Trophoblast cell (in vitro differentiated cells and primary cell): ENCODE results near the gene PHTF1.

Experiments
- DNase-seq, 2 donors: peaks; one replicate each; pipeline ENCODE4 v3.0.0-alpha.2; 2016
- H2AFZ ChIP-seq: 2 replicates; pipeline ENCODE4 v1.6.1; 2013; ENCODE audit warnings: low read length, moderate library complexity, mild to moderate bottlenecking; ENCODE audit not compliant: insufficient read depth, poor library complexity
- H2AK5ac ChIP-seq: 2 replicates; pipeline ENCODE4 v1.6.1; 2013; ENCODE audit warnings: mild to moderate bottlenecking, low read length
- H2BK120ac ChIP-seq: 2 replicates; pipeline ENCODE4 v1.6.1; 2013; ENCODE audit warnings: low read length, mild to moderate bottlenecking, moderate library complexity; ENCODE audit not compliant: insufficient read depth, poor library complexity
- H2BK12ac ChIP-seq: 2 replicates; pipeline ENCODE4 v1.6.1; 2013; ENCODE audit warnings: mild to moderate bottlenecking, low read length, moderate library complexity
- H2BK5ac ChIP-seq: 2 replicates; pipeline ENCODE4 v1.6.1; 2013; ENCODE audit warnings: low read length, low read depth, moderate library complexity, mild to moderate bottlenecking; ENCODE audit not compliant: poor library complexity
- H3K14ac ChIP-seq: 2 replicates; pipeline ENCODE4 v1.6.1; 2013; ENCODE audit warnings: mild to moderate bottlenecking, low read length
- H3K18ac ChIP-seq: 2 replicates; pipeline ENCODE4 v1.6.1; 2013; ENCODE audit warnings: mild to moderate bottlenecking, low read length
- H3K23ac ChIP-seq: 2 replicates; pipeline ENCODE4 v1.6.1; 2013; ENCODE audit warnings: low read length
- H3K27ac ChIP-seq: 2 replicates; pipeline ENCODE4 v1.5.1; 2013; ENCODE audit warnings: low read depth, mild to moderate bottlenecking, inconsistent platforms, low read length, moderate library complexity
- H3K27me3 ChIP-seq: 2 replicates; pipeline ENCODE4 v1.6.1; 2013; ENCODE audit warnings: inconsistent platforms, mild to moderate bottlenecking, low read length, moderate library complexity; ENCODE audit not compliant: insufficient read depth
- H3K36me3 ChIP-seq, 2 experiments: 1 replicate in 1 of 2; 2 replicates in 1 of 2; pipeline ENCODE4 v1.6.1; 2013; ENCODE audit warnings: low read length in 2 of 2, mild to moderate bottlenecking in 2 of 2, moderate library complexity in 1 of 2; ENCODE audit not compliant: insufficient read depth in 2 of 2, control insufficient read depth in 1 of 2
- H3K4ac ChIP-seq: 2 replicates; pipeline ENCODE4 v1.6.1; 2013; ENCODE audit warnings: low read depth, mild to moderate bottlenecking, low read length, moderate library complexity
- H3K4me1 ChIP-seq, 2 experiments: 1 replicate in 1 of 2; 2 replicates in 1 of 2; pipeline ENCODE4 v1.6.1; 2013; ENCODE audit warnings: low read length in 2 of 2, mild to moderate bottlenecking in 2 of 2, moderate library complexity in 1 of 2; ENCODE audit not compliant: insufficient read depth in 2 of 2, control insufficient read depth in 1 of 2
- H3K4me2 ChIP-seq: 2 replicates; pipeline ENCODE4 v1.6.1; 2013; ENCODE audit warnings: inconsistent platforms, mild to moderate bottlenecking, low read length, moderate library complexity
- H3K4me3 ChIP-seq: 2 replicates; pipeline ENCODE4 v1.5.1; 2013; ENCODE audit warnings: mild to moderate bottlenecking, low read depth, low read length, inconsistent platforms
- H3K79me1 ChIP-seq: one replicate; pipeline ENCODE4 v1.6.1; 2013; ENCODE audit warnings: low read length
- H3K79me2 ChIP-seq: 2 replicates; pipeline ENCODE4 v1.6.1; 2013; ENCODE audit warnings: low read length, mild to moderate bottlenecking; ENCODE audit not compliant: control insufficient read depth, insufficient read depth, poor library complexity
- H3K9ac ChIP-seq: 2 replicates; pipeline ENCODE4 v1.6.1; 2013; ENCODE audit warnings: mild to moderate bottlenecking, low read length
- H3K9me3 ChIP-seq: 2 replicates; pipeline ENCODE4 v1.6.1; 2013; ENCODE audit warnings: low read depth, mild to moderate bottlenecking, control low read depth, inconsistent platforms, low read length; ENCODE audit not compliant: insufficient read depth
- H4K12ac ChIP-seq: 2 replicates; pipeline ENCODE4 v1.6.1; 2013; ENCODE audit warnings: low read depth, mild to moderate bottlenecking, low read length, moderate library complexity
- H4K8ac ChIP-seq: 2 replicates; pipeline ENCODE4 v1.6.1; 2013; ENCODE audit warnings: low read depth, mild to moderate bottlenecking, low read length, moderate library complexity
- H4K91ac ChIP-seq: one replicate; pipeline ENCODE4 v1.6.1; 2013; ENCODE audit warnings: low read depth, mild to moderate bottlenecking, low read length, moderate library complexity
- WGBS: extraction: QIAGEN DNeasy Blood & Tissue Kit; methylation state at CpG from one replicate; pipeline ENCODE4 v1.1.7; 2013; ENCODE audit warnings: missing lambda C conversion rate; ENCODE audit not compliant: insufficient read length, insufficient coverage; ENCODE audit errors: extremely low coverage; 5-methylcytosine and 5-hydroxymethylcytosine counted together

PHTF1 gene

DNA sequence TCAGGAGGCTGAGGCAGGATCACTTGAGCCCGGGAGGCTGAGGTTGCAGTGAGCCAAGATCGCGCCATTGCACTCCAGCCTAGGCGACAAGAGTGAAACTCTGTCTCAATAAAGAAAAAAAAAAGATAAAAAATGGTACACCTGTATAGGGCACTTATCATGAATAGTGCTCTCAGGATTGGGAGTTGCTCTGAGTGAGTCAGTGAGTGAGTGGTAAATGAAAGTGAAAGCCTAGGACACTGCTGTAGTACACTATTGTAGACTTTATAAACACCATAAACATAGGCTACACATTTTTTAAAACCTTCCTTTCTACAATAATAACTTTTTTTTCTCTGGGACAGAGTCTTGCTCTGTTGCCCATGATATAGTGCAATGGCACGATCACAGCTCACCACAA is 16.8 kb downstream of the PHTF1 start:
- Histone ChIP-seq H4K91ac (no peak overlapping the region), H3K79me2 (peaks cover 2% of the 10 kb centered on the region), H2AK5ac (no peak overlapping the region), H2AFZ (no peak overlapping the region), H2BK5ac (no peak overlapping the region), H3K79me1 (no peaks in the 10 kb centered on the region), H2BK12ac (no peak overlapping the region), H3K9ac (no peak overlapping the region), H3K27me3 (no peaks in the 10 kb centered on the region), H4K8ac (no peak overlapping the region), H4K12ac (no peak overlapping the region), H3K18ac (no peak overlapping the region), H3K4me2 (no peak overlapping the region), H3K27ac (no peak overlapping the region), H2BK120ac (no peak overlapping the region), H3K4me3 (no peak overlapping the region), H3K23ac (no peak overlapping the region), H3K4ac (no peak overlapping the region), H3K9me3 (no peaks in the 10 kb centered on the region), H3K4me1 (peaks cover 0 to 2% of the 10 kb centered on the region in 2 experiments), H3K14ac (no peak overlapping the region), H3K36me3 (peaks cover 4 to 6% of the 10 kb centered on the region in 2 experiments)
- WGBS: no CpG with 5 or more reads among the region's 5 CpGs
- DNase-seq: no peak

DNA sequence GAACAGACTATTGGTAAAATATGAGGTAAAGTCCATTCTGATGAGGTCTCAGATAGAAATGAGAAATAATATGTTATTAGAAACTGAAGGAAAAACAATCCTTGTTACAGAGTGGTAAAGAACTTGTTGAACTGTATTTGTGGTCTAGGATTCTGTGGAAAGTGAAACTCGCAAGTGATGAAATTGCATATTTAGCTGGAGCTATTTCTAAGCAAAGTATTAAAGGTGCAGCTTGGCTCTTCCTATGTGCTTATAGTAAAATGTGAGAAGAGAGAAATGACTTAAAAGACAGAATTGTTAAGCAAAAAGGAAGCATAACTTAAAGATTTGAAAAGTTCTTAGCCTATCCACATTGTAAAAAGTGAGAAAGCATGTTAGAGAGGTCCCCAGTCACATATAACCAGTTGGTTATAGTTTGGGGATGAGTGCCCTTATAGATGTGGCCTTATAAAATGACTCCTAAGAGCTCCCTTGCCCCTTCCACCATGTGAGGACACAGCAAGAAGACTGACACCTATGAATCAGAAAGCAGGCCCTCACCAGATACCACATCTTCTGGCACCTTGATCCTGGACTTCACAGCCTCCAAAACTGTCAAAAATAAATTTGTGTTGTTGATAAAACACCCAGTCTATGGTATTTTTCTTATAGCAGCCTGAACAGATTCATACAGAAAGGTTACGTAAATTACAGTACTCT is 24.8 kb downstream of the PHTF1 start:
- Histone ChIP-seq H4K8ac (no peak overlapping the region), H3K9ac (no peak overlapping the region), H3K14ac (no peak overlapping the region), H3K9me3 (no peaks in the 10 kb centered on the region), H3K27me3 (no peaks in the 10 kb centered on the region), H3K79me1 (no peaks in the 10 kb centered on the region), H3K18ac (no peak overlapping the region), H3K23ac (no peak overlapping the region), H3K36me3 (peaks cover 10 to 11% of the 10 kb centered on the region in 2 experiments), H2BK120ac (no peak overlapping the region), H2AFZ (no peak overlapping the region), H4K91ac (no peak overlapping the region), H3K4me3 (no peak overlapping the region), H3K79me2 (no peaks in the 10 kb centered on the region), H3K4ac (no peak overlapping the region), H4K12ac (no peak overlapping the region), H3K27ac (no peak overlapping the region), H3K4me1 (no peaks in the 10 kb centered on the region), H2BK5ac (no peak overlapping the region), H2BK12ac (no peak overlapping the region), H3K4me2 (no peak overlapping the region), H2AK5ac (no peak overlapping the region)
- no CpG with 5 or more reads among the region's 2 CpGs for WGBS
- no peak for DNase-seq

DNA sequence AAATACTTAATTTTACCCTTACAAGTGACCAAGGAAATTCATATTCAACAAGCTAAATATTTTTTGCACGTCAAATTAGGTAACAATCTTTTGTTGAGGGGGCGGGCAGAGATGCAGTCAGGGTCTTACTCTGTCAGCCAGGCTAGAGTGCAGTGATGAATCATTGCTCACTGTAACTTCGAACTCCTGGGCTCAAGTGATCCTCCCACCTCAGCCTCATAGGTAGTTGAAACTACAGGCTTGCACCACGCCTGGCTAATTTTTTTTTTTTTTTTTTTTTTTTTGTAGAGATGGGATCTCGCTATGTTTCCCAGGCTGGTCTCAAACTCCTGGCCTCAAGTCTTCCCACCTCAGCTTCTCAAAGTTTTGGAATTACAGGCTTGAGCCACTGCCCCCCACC is 26.5 kb downstream of the PHTF1 start:
- Histone ChIP-seq H4K12ac (no peak overlapping the region), H3K79me2 (no peaks in the 10 kb centered on the region), H3K27ac (no peak overlapping the region), H3K18ac (no peak overlapping the region), H3K4ac (no peak overlapping the region), H3K23ac (no peak overlapping the region), H4K8ac (no peak overlapping the region), H2AFZ (no peak overlapping the region), H3K4me2 (no peak overlapping the region), H3K36me3 (peaks cover 11% of the 10 kb centered on the region in 2 experiments), H3K14ac (no peak overlapping the region), H3K79me1 (no peaks in the 10 kb centered on the region), H3K27me3 (no peaks in the 10 kb centered on the region), H2AK5ac (no peak overlapping the region), H3K9me3 (no peaks in the 10 kb centered on the region), H2BK5ac (no peak overlapping the region), H3K4me3 (no peak overlapping the region), H4K91ac (no peak overlapping the region), H2BK120ac (no peak overlapping the region), H3K9ac (no peak overlapping the region), H3K4me1 (no peaks in the 10 kb centered on the region), H2BK12ac (no peak overlapping the region)
- no peak for DNase-seq
- no CpG with 5 or more reads among the region's 5 CpGs for WGBS

DNA sequence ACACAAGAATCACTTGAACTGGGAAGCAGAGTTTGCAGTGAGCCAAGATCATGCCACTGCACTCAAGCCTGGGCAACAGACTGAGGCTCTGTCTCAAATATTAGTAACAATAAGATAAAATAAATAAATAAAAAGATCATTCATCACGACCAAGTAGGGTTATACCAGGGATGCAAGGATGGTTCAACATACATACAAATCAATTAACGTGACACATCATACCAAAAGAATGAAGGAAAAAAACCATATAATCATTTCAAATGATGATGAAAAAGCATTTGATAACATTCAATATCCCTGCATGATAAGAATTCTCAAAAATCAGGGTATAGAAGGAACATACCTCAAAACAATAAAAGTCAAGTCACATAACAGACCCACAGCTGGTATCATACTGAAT is 38.3 kb downstream of the PHTF1 start:
- H3K4me3 ChIP-seq: no peak overlapping the region
- no peaks in the 10 kb centered on the region for H3K79me1 ChIP-seq
- H3K4me2 ChIP-seq: no peak overlapping the region
- no peaks in the 10 kb centered on the region for H3K4me1 ChIP-seq
- WGBS: no CpG with 5 or more reads among the region's 2 CpGs
- no peak overlapping the region for H4K91ac ChIP-seq
- H2AK5ac ChIP-seq: no peak overlapping the region
- no peaks in the 10 kb centered on the region for H3K79me2 ChIP-seq
- H3K9ac ChIP-seq: no peak overlapping the region
- no peak overlapping the region for H2BK120ac ChIP-seq
- H4K8ac ChIP-seq: no peak overlapping the region
- no peak overlapping the region for H3K27ac ChIP-seq
- no peak overlapping the region for H3K18ac ChIP-seq
- H4K12ac ChIP-seq: no peak overlapping the region
- H3K27me3 ChIP-seq: no peaks in the 10 kb centered on the region
- no peak overlapping the region for H3K14ac ChIP-seq
- H3K4ac ChIP-seq: no peak overlapping the region
- H3K9me3 ChIP-seq: peaks cover 6% of the 10 kb centered on the region
- no peak overlapping the region for H2BK5ac ChIP-seq
- H2AFZ ChIP-seq: no peak overlapping the region
- no peak overlapping the region for H3K23ac ChIP-seq
- peaks cover 13 to 17% of the 10 kb centered on the region in 2 experiments for H3K36me3 ChIP-seq
- no peak for DNase-seq
- no peak overlapping the region for H2BK12ac ChIP-seq
